Mucosa of stomach (tissue), 1 donor: ENCODE measurements around the gene FMNL1.
A peak's percentile ranks its signal among the peaks of the same experiment; 100 is the strongest.
"Not testable (repeated sequence)": the region's sequence is repeated elsewhere in the genome, so short reads cannot be mapped to it uniquely, and the experiment has no call there.

Experiments used
- H3K27me3 ChIP-seq: one replicate; pipeline ENCODE4 v1.7.0; 2013; ENCODE audit warnings: mild to moderate bottlenecking, low read length; ENCODE audit not compliant: control insufficient read depth, insufficient read depth
- H3K36me3 ChIP-seq: one replicate; pipeline ENCODE4 v1.7.0; 2013; ENCODE audit warnings: low read length; ENCODE audit not compliant: control insufficient read depth, insufficient read depth
- H3K4me1 ChIP-seq: one replicate; pipeline ENCODE4 v1.7.0; 2013; ENCODE audit warnings: mild to moderate bottlenecking, low read length; ENCODE audit not compliant: control insufficient read depth, insufficient read depth
- H3K4me3 ChIP-seq: one replicate; pipeline ENCODE4 v1.7.0; 2013; ENCODE audit warnings: low read length
- H3K9ac ChIP-seq: one replicate; pipeline ENCODE4 v1.7.0; 2013; ENCODE audit warnings: mild to moderate bottlenecking, low read length, moderate library complexity
- H3K9me3 ChIP-seq: one replicate; pipeline ENCODE4 v1.7.0; 2013; ENCODE audit warnings: mild to moderate bottlenecking, low read length, moderate library complexity; ENCODE audit not compliant: control insufficient read depth
- donor health status: Pancreatic carcinoma.

FMNL1 gene

GRCh38 chr17:45197555-45198334, 23.9 kb upstream of the FMNL1 start:
- Histone ChIP-seq H3K4me1 (peaks cover 4% of the 10 kb centered on the region), H3K27me3 (no peaks in the 10 kb centered on the region), H3K9me3 (no peaks in the 10 kb centered on the region), H3K9ac (peak overlapping the region; percentile 26), H3K4me3 (no peak overlapping the region), H3K36me3 (no peaks in the 10 kb centered on the region)

GRCh38 chr17:45200701-45201100, 21.0 kb upstream of the FMNL1 start:
- no peaks in the 10 kb centered on the region for H3K9me3 ChIP-seq
- H3K36me3 ChIP-seq, result no peaks in the 10 kb centered on the region
- H3K9ac ChIP-seq, result no peak overlapping the region
- no peaks in the 10 kb centered on the region for H3K27me3 ChIP-seq
- no peak overlapping the region for H3K4me3 ChIP-seq
- peaks cover 4% of the 10 kb centered on the region for H3K4me1 ChIP-seq

GRCh38 chr17:45201457-45201856, 20.2 kb upstream of the FMNL1 start:
- no peaks in the 10 kb centered on the region for H3K36me3 ChIP-seq

GRCh38 chr17:45201880-45202279, 19.8 kb upstream of the FMNL1 start:
- H3K9me3 ChIP-seq, H3K36me3 ChIP-seq, H3K4me3 ChIP-seq, H3K4me1 ChIP-seq, H3K9ac ChIP-seq, H3K27me3 ChIP-seq: not testable (repeated sequence)

More at GRCh38 chr17:45201457-45201856, 20.2 kb upstream of the FMNL1 start:
- Histone ChIP-seq H3K4me1 (peaks cover 4% of the 10 kb centered on the region), H3K27me3 (no peaks in the 10 kb centered on the region), H3K9ac (no peak overlapping the region), H3K4me3 (no peak overlapping the region), H3K9me3 (no peaks in the 10 kb centered on the region)

- no peak overlapping the region for H3K9ac ChIP-seq
- H3K36me3 ChIP-seq, result no peaks in the 10 kb centered on the region
- peaks cover 29% of the 10 kb centered on the region for H3K27me3 ChIP-seq
- no peak overlapping the region for H3K4me3 ChIP-seq
- H3K9me3 ChIP-seq, result no peaks in the 10 kb centered on the region
- peaks cover 7% of the 10 kb centered on the region for H3K4me1 ChIP-seq
Observed at GRCh38 chr17:45218895-45219661, 2.6 kb upstream of the FMNL1 start.

- Histone ChIP-seq H3K4me1 (peaks cover 7% of the 10 kb centered on the region), H3K9me3 (no peaks in the 10 kb centered on the region), H3K27me3 (peaks cover 32% of the 10 kb centered on the region), H3K9ac (no peak overlapping the region), H3K36me3 (no peaks in the 10 kb centered on the region), H3K4me3 (no peak overlapping the region)
Observed at GRCh38 chr17:45220079-45220478, 1.6 kb upstream of the FMNL1 start.

- H3K9ac ChIP-seq, result peak overlapping the region; percentile 50
- no peaks in the 10 kb centered on the region for H3K9me3 ChIP-seq
- H3K4me3 ChIP-seq, result no peak overlapping the region
Observed at GRCh38 chr17:45222014-45222288, 266 bp downstream of the FMNL1 start.

GRCh38 chr17:45222289-45222995, 757 bp downstream of the FMNL1 start:
- Histone ChIP-seq H3K4me3 (no peak overlapping the region), H3K9me3 (no peaks in the 10 kb centered on the region), H3K36me3 (no peaks in the 10 kb centered on the region), H3K4me1 (peaks cover 17% of the 10 kb centered on the region), H3K9ac (peak overlapping the region; percentile 50), H3K27me3 (peaks cover 32% of the 10 kb centered on the region)

More at GRCh38 chr17:45222014-45222288, 266 bp downstream of the FMNL1 start:
- Histone ChIP-seq H3K36me3 (no peaks in the 10 kb centered on the region), H3K27me3 (peaks cover 32% of the 10 kb centered on the region), H3K4me1 (peaks cover 12% of the 10 kb centered on the region)

GRCh38 chr17:45222996-45223538, 1.4 kb downstream of the FMNL1 start:
- H3K27me3 ChIP-seq, result peaks cover 32% of the 10 kb centered on the region
- no peaks in the 10 kb centered on the region for H3K36me3 ChIP-seq
- H3K9ac ChIP-seq, result peak overlapping the region; percentile 28
- H3K4me3 ChIP-seq, result no peak overlapping the region
- H3K4me1 ChIP-seq, result peaks cover 19% of the 10 kb centered on the region
- no peaks in the 10 kb centered on the region for H3K9me3 ChIP-seq

- Histone ChIP-seq H3K27me3 (peaks cover 32% of the 10 kb centered on the region), H3K4me3 (no peak overlapping the region), H3K9me3 (no peaks in the 10 kb centered on the region), H3K9ac (peak overlapping the region; percentile 15), H3K4me1 (peaks cover 24% of the 10 kb centered on the region), H3K36me3 (no peaks in the 10 kb centered on the region)
Observed at GRCh38 chr17:45223539-45224528, 2.1 kb downstream of the FMNL1 start.

- no peak overlapping the region for H3K9ac ChIP-seq
- H3K27me3 ChIP-seq, result peaks cover 32% of the 10 kb centered on the region
- no peaks in the 10 kb centered on the region for H3K9me3 ChIP-seq
- no peak overlapping the region for H3K4me3 ChIP-seq
- H3K4me1 ChIP-seq, result peaks cover 29% of the 10 kb centered on the region
- H3K36me3 ChIP-seq, result no peaks in the 10 kb centered on the region
Observed at GRCh38 chr17:45224671-45225050, 3.0 kb downstream of the FMNL1 start.
